Muscle of arm (tissue), 12 donors: ENCODE results near the gene PNPLA1. TPM values are rescaled to one million over a fixed set of nuclear protein-coding genes. Genes with fewer than 3 reads are reported as not detected.
A peak's percentile ranks its signal among the peaks of the same experiment; 100 is the strongest.

ENCODE experiments used
- DNase-seq: peaks from one replicate; pipeline ENCODE4 v3.0.0-alpha.2; 2013
- polyA plus RNA-seq, 12 donors: library from polyadenylated mRNA; unstranded; fragments of 120-200 nt; gene quantifications; one replicate each; pipeline ENCODE4 v1.2.1, GENCODE V29; 2013; ENCODE audit not compliant: insufficient read length in 12 of 12

Gene PNPLA1
- polyA plus RNA-seq, 12 donors: 0.05 to 2.6 (median 0.28) TPM; not detected in 6

DNA sequence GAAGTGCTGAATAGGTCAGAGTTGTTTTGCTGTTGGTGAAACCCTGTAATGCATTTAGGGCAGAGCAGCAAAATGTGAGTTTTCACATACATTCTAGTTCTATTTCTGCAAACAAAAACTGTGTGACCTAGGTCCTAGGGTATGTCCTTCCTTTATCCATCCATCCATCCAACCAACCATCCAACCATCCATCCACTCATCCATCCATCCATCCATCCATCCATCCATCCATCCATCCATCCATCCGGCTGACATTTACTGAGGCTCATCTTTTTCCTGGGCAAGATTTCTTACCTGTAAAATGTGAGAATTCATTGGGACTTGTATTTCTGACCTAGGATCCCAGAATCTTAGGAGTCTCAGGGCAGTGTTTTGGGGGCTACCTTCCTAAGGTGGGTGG lies 14.5 kb downstream of the PNPLA1 start:
- no peak for DNase-seq

DNA sequence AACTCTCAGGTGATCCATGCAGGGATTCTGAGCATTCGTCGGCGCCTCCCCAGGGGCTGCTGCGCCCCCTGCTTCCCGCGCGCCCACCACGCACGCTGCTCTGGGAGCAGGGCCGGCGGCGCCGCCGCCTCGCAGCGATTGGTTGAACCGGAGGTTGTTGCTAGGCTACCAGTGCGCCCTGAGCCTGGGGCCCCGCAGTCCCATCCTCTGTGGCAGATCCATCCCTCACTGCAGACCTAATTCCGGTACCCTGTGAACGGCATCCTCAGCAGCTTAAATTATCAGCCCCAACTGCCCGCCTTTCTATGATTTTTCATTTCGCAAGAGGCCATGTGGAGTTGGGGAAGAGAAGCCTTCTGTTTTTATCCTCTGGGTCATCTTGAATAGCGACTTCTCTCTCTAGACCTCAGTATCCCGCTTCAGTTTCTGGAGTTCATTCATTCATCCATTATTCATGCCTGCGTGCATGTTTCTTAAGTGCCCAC lies 15.4 kb downstream of the PNPLA1 start:
- DNase-seq: no peak

DNA sequence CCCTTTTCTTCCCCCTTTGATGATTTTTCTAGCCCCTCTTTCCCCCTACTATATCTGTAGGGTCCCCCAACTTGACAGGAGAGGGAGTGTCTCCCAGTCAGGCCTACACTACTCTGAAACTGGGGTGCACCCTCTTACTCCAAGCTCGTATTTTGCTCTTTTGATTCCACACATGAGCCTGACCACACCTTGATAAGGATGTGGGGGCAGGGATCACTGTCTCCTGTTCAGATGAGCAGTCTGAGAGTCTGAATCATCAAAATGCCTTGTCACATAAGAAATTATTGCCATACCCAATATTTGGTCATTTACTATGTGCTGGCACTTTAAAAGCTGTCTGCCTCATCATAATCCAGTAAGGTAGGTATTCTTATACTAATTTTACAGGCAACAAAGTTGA lies 15.9 kb downstream of the PNPLA1 start:
- DNase-seq: no peak

- DNase-seq: no peak
Measured at GRCh38 chr6:36286858-36287257, 17.0 kb downstream of the PNPLA1 start.

DNA sequence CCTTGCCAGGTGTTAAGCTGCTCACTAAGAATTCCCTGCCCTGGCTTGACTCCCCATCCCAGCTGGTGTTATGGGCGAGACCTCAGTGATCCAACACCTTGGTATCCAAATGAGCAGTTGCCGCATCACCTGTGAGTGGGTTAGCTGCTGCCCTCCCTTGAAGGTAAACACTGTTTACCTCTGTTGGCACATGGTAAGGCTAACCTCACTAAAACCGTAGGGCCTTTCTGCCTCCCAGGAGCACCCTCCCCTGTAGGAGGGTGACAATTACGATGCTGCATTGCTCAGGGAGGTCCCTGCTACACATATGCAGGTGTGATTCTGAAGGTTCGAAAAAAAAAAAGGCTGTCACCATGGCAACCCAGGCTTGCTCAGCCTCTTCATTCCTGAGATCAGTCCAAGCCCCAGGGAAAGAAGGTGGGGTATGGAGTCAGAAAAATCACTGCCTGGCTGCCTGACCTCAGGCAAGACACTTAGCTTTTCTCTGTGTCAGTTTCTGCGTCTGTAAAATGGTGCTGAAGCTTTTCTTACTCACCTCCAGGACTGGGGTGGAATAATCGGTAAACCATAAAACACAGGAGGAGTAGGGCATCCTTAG lies 19.5 kb downstream of the PNPLA1 start:
- DNase-seq: no peak

- DNase-seq: no peak
Measured at GRCh38 chr6:36290668-36291620, 21.1 kb downstream of the PNPLA1 start.

DNA sequence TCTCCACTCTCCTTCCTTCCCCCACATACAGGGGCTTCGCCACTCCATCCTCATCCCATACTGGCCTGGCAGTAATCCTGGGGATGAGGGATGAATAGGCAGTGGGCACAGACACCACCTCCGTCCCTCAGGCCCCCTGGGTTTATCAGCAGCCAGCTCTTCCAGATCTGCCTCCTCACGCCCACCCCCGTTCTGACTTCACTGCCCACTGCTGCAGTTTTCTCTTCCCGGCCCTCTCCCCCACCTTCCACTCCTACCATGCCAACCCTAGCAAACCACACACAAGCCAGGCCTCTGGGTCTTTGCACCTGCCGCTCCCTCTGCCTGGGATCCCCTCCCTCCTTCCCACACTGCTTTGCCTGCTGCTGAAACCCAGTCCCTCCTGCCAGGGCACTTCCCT lies 22.3 kb downstream of the PNPLA1 start:
- DNase-seq: no peak

GRCh38 chr6:36296240-36296639 lies 26.4 kb downstream of the PNPLA1 start:
- no peak for DNase-seq

- DNase-seq: no peak
Measured at GRCh38 chr6:36297051-36297450, 27.2 kb downstream of the PNPLA1 start.

GRCh38 chr6:36297511-36297910 lies 27.7 kb downstream of the PNPLA1 start:
- no peak for DNase-seq

GRCh38 chr6:36298027-36298426 lies 28.2 kb downstream of the PNPLA1 start:
- no peak for DNase-seq

GRCh38 chr6:36301085-36301658 lies 31.3 kb downstream of the PNPLA1 start:
- no peak for DNase-seq

DNA sequence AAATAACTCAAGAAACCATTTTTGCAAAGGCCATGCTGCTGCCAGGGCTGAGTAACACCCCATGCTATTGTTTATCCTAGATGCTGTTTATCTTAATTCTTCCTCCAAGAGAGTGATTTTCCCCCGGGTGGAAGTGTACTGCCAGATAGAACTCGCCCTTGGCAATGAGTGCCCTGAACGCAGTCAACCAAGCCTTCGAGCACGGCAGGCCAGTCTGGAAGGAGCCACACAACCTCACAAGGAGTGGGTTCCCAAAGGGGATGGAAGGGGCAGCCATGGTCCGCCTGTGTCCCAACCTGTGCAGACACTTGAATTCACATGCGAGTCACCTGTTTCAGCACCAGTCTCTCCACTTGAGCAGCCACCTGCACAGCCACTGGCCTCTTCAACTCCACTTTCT lies 31.9 kb downstream of the PNPLA1 start:
- DNase-seq: no peak

DNA sequence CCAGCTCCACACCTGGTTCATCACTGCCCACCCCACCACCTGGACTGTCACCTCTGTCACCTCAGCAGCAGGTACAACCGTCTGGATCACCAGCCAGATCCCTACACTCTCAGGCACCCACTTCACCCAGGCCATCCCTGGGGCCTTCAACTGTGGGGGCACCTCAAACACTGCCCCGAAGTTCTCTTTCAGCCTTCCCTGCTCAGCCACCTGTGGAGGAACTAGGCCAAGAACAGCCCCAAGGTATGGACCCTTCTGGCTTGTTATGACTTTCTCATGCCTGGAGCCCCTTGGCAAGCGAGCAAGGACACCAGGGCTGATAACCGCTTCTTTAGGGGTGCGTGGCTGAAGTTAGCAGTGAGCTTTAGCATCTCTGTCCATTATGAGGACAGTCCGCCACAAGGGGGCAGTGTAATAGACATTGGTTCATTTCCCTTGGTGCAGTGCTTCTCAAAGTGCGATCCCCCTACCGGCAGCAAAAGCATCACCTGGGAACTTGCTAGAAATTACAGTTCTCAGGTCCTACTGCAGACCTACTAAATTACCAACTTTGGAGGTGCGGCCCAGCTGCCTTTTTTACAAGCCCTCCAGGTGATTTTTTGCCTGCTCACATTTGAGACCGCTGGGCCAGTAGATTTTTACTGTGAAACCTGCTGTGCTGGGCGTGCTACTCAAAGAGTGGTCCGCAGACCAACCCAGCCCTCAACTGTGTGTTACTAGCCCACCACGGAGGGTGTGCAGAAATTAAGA lies 32.5 kb downstream of the PNPLA1 start:
- DNase-seq: peak; percentile 89

GRCh38 chr6:36305885-36306284 lies 36.0 kb downstream of the PNPLA1 start:
- no peak for DNase-seq

GRCh38 chr6:36306375-36306774 lies 36.5 kb downstream of the PNPLA1 start:
- DNase-seq: no peak

DNA sequence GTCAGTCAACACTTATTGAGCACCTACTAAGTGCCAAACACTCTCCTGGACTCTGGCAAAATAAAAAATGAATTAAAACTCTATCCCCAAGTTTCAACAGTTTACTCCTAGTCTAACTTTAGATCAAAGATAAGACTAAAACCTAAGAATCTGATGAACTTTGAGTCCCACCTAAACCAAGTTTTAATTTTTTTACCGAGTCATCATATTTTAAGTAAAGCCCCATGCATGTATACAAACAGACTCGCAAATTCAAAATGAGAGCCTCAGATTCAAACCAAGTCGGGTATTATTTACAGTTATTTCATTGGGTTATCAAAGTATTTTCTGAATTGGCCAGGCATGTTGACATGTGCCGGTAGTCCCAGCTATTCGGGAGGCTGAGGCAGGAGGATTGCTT lies 38.7 kb downstream of the PNPLA1 start:
- DNase-seq: no peak

DNA sequence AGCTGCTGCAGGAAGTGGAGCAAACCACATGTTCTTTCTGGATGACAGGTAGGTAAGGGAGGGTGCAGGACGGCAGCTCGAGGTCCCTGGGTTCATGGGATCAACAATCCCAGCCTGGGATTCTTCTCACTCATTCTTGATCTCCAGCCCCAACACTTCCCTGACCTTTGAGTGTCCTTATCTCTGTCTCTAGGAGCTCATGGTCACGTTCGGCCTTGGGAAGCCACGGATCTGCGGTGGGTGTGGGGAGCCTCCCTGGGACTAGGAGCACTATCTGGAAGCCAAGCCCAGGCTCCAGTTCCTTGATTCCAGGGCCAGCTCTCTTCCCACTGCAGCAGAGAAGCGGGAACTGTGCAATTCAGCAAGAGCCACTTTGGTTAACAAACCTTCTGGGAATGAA lies 39.3 kb downstream of the PNPLA1 start:
- DNase-seq: no peak

GRCh38 chr6:36309900-36310299 lies 40.0 kb downstream of the PNPLA1 start:
- no peak for DNase-seq

GRCh38 chr6:36312854-36313648 lies 43.2 kb downstream of the PNPLA1 start:
- DNase-seq: no peak

- DNase-seq: no peak
Measured at GRCh38 chr6:36313649-36313936, 43.7 kb downstream of the PNPLA1 start.
